HG03460 (cell line): ENCODE data around the gene RABGAP1.
"Not testable (repeated sequence)": the region's sequence is repeated elsewhere in the genome, so short reads cannot be mapped to it uniquely, and the experiment has no call there.

ENCODE experiments used
- ATAC-seq: cut with Tn5 transposase; IDR thresholded peaks from one replicate; pipeline ENCODE4 v1.9.1; 2021; ENCODE audit not compliant: unreplicated experiment

RABGAP1 gene

DNA sequence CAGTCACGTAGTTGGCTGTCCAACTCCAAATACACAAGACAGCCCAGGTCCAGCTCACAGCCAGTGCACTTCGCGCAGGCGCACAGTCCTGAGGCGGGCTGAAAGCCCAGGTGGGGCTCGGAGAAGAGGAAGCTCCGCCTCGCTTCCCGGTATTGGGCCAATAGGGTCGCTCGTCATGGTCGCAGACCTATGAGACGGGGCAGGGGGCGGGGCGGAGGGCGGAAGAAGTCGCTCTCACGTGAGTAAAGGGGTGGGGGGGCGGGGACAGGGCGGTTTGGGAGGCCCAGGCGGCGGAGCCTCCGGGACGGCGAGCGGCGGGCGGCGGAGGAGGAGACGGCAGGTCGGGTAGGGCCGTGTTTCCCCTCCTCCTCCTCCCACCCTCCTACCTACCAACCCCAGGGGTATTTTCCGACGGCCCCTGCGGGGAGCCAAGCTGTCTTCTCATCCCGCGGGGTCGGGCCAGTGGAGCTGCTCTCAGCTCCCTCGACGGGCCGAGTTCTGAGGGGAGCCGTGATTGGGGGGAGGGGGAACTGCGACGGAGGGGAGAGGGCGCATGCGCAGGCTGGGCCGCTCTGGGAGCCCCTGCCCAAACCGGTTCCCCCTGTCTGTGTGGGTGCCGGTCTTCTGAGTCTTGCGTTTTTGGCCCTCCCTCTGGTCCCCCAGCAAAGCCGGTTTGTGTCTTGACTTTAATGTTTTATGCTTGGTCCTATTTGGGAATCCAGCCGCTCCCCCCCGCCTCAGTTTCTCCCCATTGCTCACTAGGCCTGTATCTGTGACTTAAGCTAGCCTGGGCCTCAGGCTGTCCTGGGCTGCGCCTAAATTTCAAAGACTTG is at the start of gene RABGAP1:
RABGAP1 (plus strand) TSS at position 272 of the 833 bp plus-strand sequence. CDS start 16,040 bp downstream, outside the sequence.
- peak; percentile 97 for ATAC-seq

GRCh38 chr9:122897969-122898368 is 42.9 kb upstream of the RABGAP1 start:
- no peak for ATAC-seq

- no peak for ATAC-seq
Observed at GRCh38 chr9:122900791-122901190, 40.0 kb upstream of the RABGAP1 start.

DNA sequence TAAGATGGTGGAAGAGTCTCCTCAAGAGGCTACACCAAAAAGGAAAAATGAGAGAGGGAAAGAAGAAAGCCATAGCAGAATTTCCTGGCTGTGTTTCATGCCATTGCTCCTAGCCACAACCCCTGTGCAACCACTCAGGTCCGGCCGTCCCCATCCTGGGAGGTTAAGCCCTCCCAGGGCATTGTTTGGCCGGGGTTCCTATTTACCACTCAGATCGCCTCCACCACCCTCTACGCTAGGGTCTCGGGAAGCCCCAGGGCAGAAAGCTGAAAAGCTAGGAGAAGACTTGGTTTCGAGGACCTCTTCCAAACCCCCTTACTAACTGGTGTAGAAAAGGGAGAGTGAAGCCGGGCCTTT is 36.4 kb upstream of the RABGAP1 start:
- ATAC-seq, result peak; percentile 28

- ATAC-seq, result peak; percentile 81
Observed at GRCh38 chr9:122904823-122905710, 35.8 kb upstream of the RABGAP1 start, which contains the start of gene RC3H2. RC3H2 (minus strand) TSS chr9:122905359; CDS start chr9:122897509, 7,850 bp downstream.

GRCh38 chr9:122906122-122906521 is 34.7 kb upstream of the RABGAP1 start:
- not testable (repeated sequence) for ATAC-seq

DNA sequence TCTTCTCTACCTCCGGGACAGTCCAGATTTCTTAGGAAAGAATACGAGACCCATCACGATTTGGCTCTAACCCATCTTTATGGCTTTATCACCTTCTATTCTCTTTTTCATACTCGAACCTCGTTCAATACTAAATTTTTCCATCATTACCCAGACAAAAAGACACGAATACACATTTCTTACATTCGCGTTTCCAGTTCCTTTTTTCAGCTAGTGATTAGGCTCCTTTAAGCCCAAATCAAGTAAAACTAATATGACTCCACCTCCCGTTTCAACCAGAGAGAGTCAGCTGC is 28.2 kb upstream of the RABGAP1 start:
- ATAC-seq, result no peak

- ATAC-seq, result peak; percentile 98
Observed at GRCh38 chr9:122912964-122913673, 27.7 kb upstream of the RABGAP1 start, which contains the start of gene ZBTB6. ZBTB6 (minus strand) TSS chr9:122913323; CDS start chr9:122912072, 1,251 bp downstream.

DNA sequence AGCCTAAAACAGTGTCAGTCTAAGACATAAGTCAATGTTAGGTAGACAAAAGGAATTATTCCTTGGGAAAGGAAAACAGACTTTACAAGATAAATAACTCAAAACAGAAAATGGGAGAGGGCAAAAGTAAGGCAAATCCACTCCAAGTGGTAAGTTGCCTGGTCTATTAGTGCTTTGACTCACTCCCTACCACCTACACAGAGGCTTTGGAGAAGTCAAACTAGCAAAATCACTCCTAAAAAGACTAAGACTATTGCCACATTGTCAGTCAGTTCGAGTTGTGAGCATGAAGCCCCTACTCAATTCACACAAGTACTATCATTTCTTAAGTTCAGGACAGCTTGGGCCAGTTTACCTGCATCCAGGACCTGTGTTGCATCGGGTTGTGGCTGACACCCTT is 22.5 kb upstream of the RABGAP1 start:
- no peak for ATAC-seq

DNA sequence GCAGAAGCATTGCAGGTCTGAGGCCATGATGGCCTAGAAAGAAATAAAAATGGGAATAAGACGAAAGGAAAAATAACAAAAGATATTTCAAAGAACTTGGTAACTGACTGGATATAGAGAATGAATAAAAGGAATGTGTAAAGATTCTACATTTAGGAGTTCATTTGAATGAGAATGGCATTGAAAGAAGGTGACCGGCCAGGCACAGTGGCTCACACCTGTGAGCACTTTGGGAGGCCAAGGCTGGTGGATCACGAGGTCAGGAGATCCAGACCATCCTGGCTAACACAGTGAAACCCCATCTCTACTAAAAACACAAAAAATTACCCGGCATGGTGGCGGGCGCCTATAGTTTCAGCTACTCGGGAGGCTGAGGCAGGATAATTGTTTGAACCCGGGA is 18.1 kb upstream of the RABGAP1 start:
- no peak for ATAC-seq

- ATAC-seq, result no peak
Observed at GRCh38 chr9:122923947-122924346, 16.9 kb upstream of the RABGAP1 start.

- no peak for ATAC-seq
Observed at GRCh38 chr9:122929796-122930354, 10.9 kb upstream of the RABGAP1 start.

GRCh38 chr9:122930541-122931225 is 10.1 kb upstream of the RABGAP1 start:
- peak; percentile 14 for ATAC-seq

GRCh38 chr9:122931226-122932121 is 9.3 kb upstream of the RABGAP1 start, which contains the start of gene ZBTB26:
ZBTB26 (minus strand) TSS chr9:122931512; CDS start chr9:122919934, 11,578 bp downstream.
- ATAC-seq, result peak; percentile 98

DNA sequence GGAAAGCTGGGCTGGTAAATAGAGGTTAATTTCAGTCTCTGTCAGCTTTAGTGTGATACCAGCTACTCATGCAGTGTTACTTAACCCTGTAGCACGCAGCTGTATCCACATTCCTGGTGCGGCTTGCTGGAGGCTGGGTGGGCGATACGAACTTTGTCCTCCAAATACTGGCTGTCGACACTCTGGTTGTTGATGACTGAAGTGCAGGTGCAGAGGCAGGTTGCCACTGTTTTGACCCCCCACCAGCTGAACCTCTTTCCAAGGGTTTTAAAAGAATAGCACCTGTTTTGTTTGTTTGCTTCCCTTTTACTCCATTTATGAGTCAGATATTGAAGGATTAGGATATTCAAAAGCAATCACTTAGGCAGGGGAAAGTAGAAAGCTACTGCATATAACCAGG is 4.4 kb upstream of the RABGAP1 start:
- ATAC-seq, result no peak

GRCh38 chr9:122936883-122937282 is 3.9 kb upstream of the RABGAP1 start:
- ATAC-seq, result no peak

DNA sequence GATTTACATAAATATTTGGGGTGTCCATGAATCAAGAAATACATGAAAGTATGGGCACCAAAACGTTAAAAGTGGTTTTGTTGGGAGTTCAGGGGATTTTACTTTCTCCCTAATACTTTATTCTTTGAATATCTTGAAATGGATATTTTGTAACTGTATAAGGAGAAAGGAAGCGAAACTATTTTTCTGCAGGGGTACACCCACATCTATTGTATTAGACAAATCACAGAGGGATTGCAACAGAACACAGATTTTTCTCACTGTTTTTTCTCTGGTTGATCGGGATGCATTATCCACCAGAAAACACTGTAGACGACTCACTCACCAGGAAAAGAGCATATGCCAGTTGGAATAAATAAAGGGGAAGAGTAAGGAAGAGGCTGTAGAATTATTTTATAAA is 1.2 kb upstream of the RABGAP1 start:
- ATAC-seq, result no peak

- no peak for ATAC-seq
Observed at GRCh38 chr9:122940454-122940748, 419 bp upstream of the RABGAP1 start.

DNA sequence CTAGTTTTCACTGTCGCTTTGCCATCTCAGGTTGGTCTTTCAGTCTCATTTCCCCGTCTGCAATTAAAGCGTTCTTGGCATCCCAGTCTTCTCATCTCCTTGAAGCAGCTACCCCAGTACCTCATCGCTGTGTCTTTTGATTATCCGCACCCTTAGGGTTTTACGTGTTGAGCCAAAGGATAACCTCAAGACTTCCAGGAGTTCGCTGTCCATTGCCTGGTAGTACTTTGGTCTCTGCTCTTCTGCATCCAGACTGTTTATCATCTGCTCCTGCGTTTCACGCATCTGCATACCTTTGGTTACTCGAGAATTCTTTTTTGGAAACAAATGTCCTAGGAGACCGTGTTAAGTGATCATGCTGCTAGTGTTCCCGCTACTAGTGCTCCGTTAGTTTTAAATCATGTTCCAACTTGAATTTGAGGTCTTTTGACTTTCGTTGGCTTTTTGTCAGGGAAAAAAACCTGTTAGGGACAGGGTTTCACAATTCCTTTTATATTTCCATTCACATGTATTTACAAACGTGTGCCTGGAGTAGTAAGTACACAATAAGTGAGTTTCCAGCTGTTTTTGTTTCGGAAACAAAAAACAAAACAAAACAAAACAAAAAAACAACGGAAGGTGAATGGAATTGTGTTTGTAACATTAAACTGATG is 888 bp downstream of the RABGAP1 start:
- ATAC-seq, result no peak
